WTC11 (cell line): ENCODE results near the gene GRK1.

Experiments
- CREB1 ChIP-seq: sonication (generic); formaldehyde crosslinking; IDR thresholded peaks from 2 replicates; pipeline ENCODE4 v1.8.0; 2023; ENCODE audit warnings: mild to moderate bottlenecking, missing genetic modification reagents
- JAZF1 ChIP-seq: fragments of 250-450 bp; sonication (Bioruptor Pico); IDR thresholded peaks from 2 replicates; pipeline ENCODE4 v1.9.0; 2021; ENCODE audit warnings: moderate library complexity, mild to moderate bottlenecking, inconsistent platforms
- NFE2L1 ChIP-seq: sonication (generic); formaldehyde crosslinking; IDR thresholded peaks from 2 replicates; pipeline ENCODE4 v1.8.1; 2023; ENCODE audit warnings: missing genetic modification reagents
- TCF7 ChIP-seq: sonication (generic); formaldehyde crosslinking; IDR thresholded peaks from 2 replicates; pipeline ENCODE4 v1.8.0; 2022; ENCODE audit warnings: mild to moderate bottlenecking, low read depth, missing genetic modification reagents, moderate library complexity
- TEAD1 ChIP-seq: sonication (generic); formaldehyde crosslinking; IDR thresholded peaks from 2 replicates; pipeline ENCODE4 v1.8.0; 2022; ENCODE audit warnings: mild to moderate bottlenecking, missing genetic modification reagents
- ZNF281 ChIP-seq: sonication (generic); formaldehyde crosslinking; IDR thresholded peaks from 2 replicates; pipeline ENCODE4 v1.8.0; 2023; ENCODE audit warnings: mild to moderate bottlenecking, missing genetic modification reagents
- TF ChIP-seq, protein P1 (sequence below): fragments of 200-600 bp; IDR thresholded peaks from 2 replicates; pipeline ENCODE4 v1.8.0; 2022; ENCODE audit warnings: antibody characterized with exemption
- TF ChIP-seq, protein P2 (sequence below): sonication (generic); formaldehyde crosslinking; IDR thresholded peaks from 2 replicates; pipeline ENCODE4 v1.8.1; 2023; ENCODE audit warnings: mild to moderate bottlenecking, missing genetic modification reagents, moderate library complexity

DNA sequence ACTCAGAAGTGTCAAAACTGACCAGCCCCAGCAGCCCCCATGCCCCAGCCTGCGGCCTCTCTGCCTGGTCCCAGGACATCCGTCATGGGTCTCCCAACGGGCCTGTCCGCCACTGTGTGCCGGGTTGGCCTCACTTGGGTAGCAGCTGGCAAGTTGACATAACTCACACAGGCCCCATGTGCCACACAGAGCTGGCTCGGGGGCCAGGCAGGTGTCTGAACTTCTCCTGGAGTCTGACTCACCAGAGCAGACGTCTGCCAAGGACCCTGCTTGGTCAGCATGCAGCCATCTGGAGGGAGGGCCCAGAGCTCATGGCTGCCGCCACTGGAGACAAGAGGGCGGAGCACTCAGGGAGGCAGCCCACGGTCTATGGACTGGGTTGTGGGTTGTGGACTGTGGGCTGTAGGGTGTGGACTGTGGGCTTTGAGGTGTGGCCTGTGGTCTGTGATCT is 60.0 kb downstream of the GRK1 start:
- no peak for TF ChIP-seq TEAD1 (CRISPR knock-in tag)
- TF ChIP-seq TCF7 (CRISPR knock-in tag), result no peak
- TF ChIP-seq, protein P1, sequence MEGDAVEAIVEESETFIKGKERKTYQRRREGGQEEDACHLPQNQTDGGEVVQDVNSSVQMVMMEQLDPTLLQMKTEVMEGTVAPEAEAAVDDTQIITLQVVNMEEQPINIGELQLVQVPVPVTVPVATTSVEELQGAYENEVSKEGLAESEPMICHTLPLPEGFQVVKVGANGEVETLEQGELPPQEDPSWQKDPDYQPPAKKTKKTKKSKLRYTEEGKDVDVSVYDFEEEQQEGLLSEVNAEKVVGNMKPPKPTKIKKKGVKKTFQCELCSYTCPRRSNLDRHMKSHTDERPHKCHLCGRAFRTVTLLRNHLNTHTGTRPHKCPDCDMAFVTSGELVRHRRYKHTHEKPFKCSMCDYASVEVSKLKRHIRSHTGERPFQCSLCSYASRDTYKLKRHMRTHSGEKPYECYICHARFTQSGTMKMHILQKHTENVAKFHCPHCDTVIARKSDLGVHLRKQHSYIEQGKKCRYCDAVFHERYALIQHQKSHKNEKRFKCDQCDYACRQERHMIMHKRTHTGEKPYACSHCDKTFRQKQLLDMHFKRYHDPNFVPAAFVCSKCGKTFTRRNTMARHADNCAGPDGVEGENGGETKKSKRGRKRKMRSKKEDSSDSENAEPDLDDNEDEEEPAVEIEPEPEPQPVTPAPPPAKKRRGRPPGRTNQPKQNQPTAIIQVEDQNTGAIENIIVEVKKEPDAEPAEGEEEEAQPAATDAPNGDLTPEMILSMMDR, result no peak
- no peak for TF ChIP-seq CREB1 (CRISPR knock-in tag)
- TF ChIP-seq, protein P2, sequence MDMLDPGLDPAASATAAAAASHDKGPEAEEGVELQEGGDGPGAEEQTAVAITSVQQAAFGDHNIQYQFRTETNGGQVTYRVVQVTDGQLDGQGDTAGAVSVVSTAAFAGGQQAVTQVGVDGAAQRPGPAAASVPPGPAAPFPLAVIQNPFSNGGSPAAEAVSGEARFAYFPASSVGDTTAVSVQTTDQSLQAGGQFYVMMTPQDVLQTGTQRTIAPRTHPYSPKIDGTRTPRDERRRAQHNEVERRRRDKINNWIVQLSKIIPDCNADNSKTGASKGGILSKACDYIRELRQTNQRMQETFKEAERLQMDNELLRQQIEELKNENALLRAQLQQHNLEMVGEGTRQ, result no peak
- TF ChIP-seq JAZF1 (CRISPR knock-in tag), result no peak
- TF ChIP-seq NFE2L1 (CRISPR knock-in tag), result no peak
- no peak for TF ChIP-seq ZNF281 (CRISPR knock-in tag)
